HEK293 (cell line): ENCODE data around the gene SSPN.

Experiments used
- ATF2 ChIP-seq: fragments of 450-650 bp; formaldehyde crosslinking; IDR thresholded peaks from 2 replicates; pipeline ENCODE4 v1.5.1; 2016; ENCODE audit warnings: missing biosample characterization, missing genetic modification characterization, low read depth
- CTCF ChIP-seq: fragments of 450-650 bp; formaldehyde crosslinking; IDR thresholded peaks from 2 replicates; pipeline ENCODE4 v1.5.1; 2016; ENCODE audit warnings: missing biosample characterization, missing genetic modification characterization
- YY1 ChIP-seq: fragments of 450-650 bp; formaldehyde crosslinking; IDR thresholded peaks from 2 replicates; pipeline ENCODE4 v1.5.1; 2018; ENCODE audit warnings: missing biosample characterization, missing genetic modification characterization
- ZNF112 ChIP-seq: fragments of 450-650 bp; formaldehyde crosslinking; IDR thresholded peaks from 2 replicates; pipeline ENCODE4 v1.5.0; 2017; ENCODE audit warnings: missing biosample characterization, missing genetic modification characterization
- ZNF121 ChIP-seq: fragments of 450-650 bp; formaldehyde crosslinking; IDR thresholded peaks from 2 replicates; pipeline ENCODE4 v1.5.1; 2016; ENCODE audit warnings: missing biosample characterization, missing genetic modification characterization
- ZNF324 ChIP-seq: fragments of 450-650 bp; formaldehyde crosslinking; IDR thresholded peaks from 2 replicates; pipeline ENCODE4 v1.5.1; 2016; ENCODE audit warnings: missing biosample characterization, missing genetic modification characterization
- ZNF341 ChIP-seq: fragments of 450-650 bp; formaldehyde crosslinking; IDR thresholded peaks from 2 replicates; pipeline ENCODE4; 2016; ENCODE audit warnings: low read depth, missing biosample characterization, missing genetic modification characterization
- ZNF416 ChIP-seq: fragments of 450-650 bp; formaldehyde crosslinking; IDR thresholded peaks from 2 replicates; pipeline ENCODE4 v1.5.1; 2016; ENCODE audit warnings: missing biosample characterization, missing genetic modification characterization
- ZNF560 ChIP-seq: fragments of 450-650 bp; formaldehyde crosslinking; IDR thresholded peaks from 2 replicates; pipeline ENCODE4 v1.5.1; 2017; ENCODE audit warnings: missing biosample characterization, missing genetic modification characterization, borderline replicate concordance
- ZNF76 ChIP-seq: fragments of 450-650 bp; formaldehyde crosslinking; IDR thresholded peaks from 2 replicates; pipeline ENCODE4; 2016; ENCODE audit warnings: low read depth, missing biosample characterization, missing genetic modification characterization, borderline replicate concordance

DNA sequence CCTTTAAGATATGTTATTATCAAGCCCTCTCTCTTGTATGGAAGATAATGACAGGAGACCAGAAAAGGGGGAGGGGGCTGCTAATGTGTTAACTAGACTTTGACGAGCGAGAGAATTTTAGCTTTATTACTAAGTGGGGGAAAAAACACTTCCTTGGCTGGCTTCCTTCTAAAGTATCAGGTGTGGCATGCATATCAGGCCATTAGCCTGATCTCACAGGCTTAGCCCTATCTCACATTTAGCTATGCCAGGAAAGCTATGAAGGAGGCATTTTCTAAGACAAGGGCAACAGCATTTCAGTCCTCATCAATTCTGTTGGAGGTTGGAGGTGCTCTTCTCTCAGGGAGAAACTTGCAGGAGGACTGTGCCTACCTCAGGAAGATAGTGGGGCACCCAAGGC, 9.9 kb downstream of the SSPN start:
- TF ChIP-seq CTCF (tag by site-specific recombination) (no peak), ZNF324 (tag by site-specific recombination) (no peak), YY1 (tag by site-specific recombination) (no peak), ZNF121 (tag by site-specific recombination) (no peak), ATF2 (tag by site-specific recombination) (no peak), ZNF416 (tag by site-specific recombination) (no peak), ZNF341 (tag by site-specific recombination) (no peak), ZNF112 (tag by site-specific recombination) (no peak), ZNF76 (tag by site-specific recombination) (no peak), ZNF560 (tag by site-specific recombination) (no peak)
